NCI-H1092 treated with DMSO at 0.1 percent for 48 hours (cell line): ENCODE data around the gene HAPLN3.

Experiments
- DNase-seq: peaks from one replicate; lab custom pipeline; 2025; lab: John Stamatoyannopoulos, UW

Gene HAPLN3

GRCh38 chr15:88911766-88912118, 16.4 kb upstream of the HAPLN3 start:
- DNase-seq = no peak

- DNase-seq = no peak
Measured at GRCh38 chr15:88909956-88910831, 14.8 kb upstream of the HAPLN3 start.

GRCh38 chr15:88908697-88909621, 13.6 kb upstream of the HAPLN3 start:
- no peak for DNase-seq

- no peak for DNase-seq
Measured at GRCh38 chr15:88908123-88908522, 12.8 kb upstream of the HAPLN3 start.

- DNase-seq = no peak
Measured at GRCh38 chr15:88907111-88907510, 11.8 kb upstream of the HAPLN3 start.

GRCh38 chr15:88906551-88906950, 11.2 kb upstream of the HAPLN3 start:
- no peak for DNase-seq

- DNase-seq = no peak
Measured at GRCh38 chr15:88906130-88906529, 10.8 kb upstream of the HAPLN3 start.

GRCh38 chr15:88905576-88905975, 10.2 kb upstream of the HAPLN3 start:
- no peak for DNase-seq

GRCh38 chr15:88904624-88905327, 9.4 kb upstream of the HAPLN3 start:
- DNase-seq = peak; percentile 29

GRCh38 chr15:88904257-88904623, 8.9 kb upstream of the HAPLN3 start:
- DNase-seq = no peak

- no peak for DNase-seq
Measured at GRCh38 chr15:88902846-88903245, 7.5 kb upstream of the HAPLN3 start.

- DNase-seq = no peak
Measured at GRCh38 chr15:88902221-88902835, 7.0 kb upstream of the HAPLN3 start.

- DNase-seq = no peak
Measured at GRCh38 chr15:88901508-88902220, 6.3 kb upstream of the HAPLN3 start.

GRCh38 chr15:88900982-88901418, 5.7 kb upstream of the HAPLN3 start:
- no peak for DNase-seq

- DNase-seq = no peak
Measured at GRCh38 chr15:88900309-88900981, 5.1 kb upstream of the HAPLN3 start.

GRCh38 chr15:88899251-88899650, 3.9 kb upstream of the HAPLN3 start:
- no peak for DNase-seq

GRCh38 chr15:88898736-88899135, 3.4 kb upstream of the HAPLN3 start:
- no peak for DNase-seq

- DNase-seq = no peak
Measured at GRCh38 chr15:88897456-88898194, 2.3 kb upstream of the HAPLN3 start.

- DNase-seq = no peak
Measured at GRCh38 chr15:88897142-88897455, 1.8 kb upstream of the HAPLN3 start.
